Thyroid gland (tissue), 4 donors: ENCODE measurements around the gene GLOD4. TPM values are rescaled to one million over a fixed set of nuclear protein-coding genes. Genes with fewer than 3 reads are reported as not detected.

ENCODE experiments used
- DNase-seq, 2 donors: peaks; one replicate each; pipeline ENCODE4 v3.0.0-alpha.2; 2019
- H3K27ac ChIP-seq, 3 donors: fragments of 200-600 bp; sonication (generic); 1 replicate in 2 of 3; 2 replicates in 1 of 3; pipeline ENCODE4 v1.5.1; 2016 to 2019; ENCODE audit warnings: mild to moderate bottlenecking in 1 of 3, moderate library complexity in 1 of 3
- H3K27me3 ChIP-seq: fragments of 200-600 bp; sonication (generic); one replicate; pipeline ENCODE4 v1.5.1; 2019
- H3K36me3 ChIP-seq, 2 donors: fragments of 200-600 bp; sonication (generic); one replicate each; pipeline ENCODE4 v1.5.1; 2016 to 2019
- H3K4me1 ChIP-seq, 2 donors: fragments of 200-600 bp; sonication (generic); one replicate each; pipeline ENCODE4 v1.5.1; 2017 to 2019
- H3K4me3 ChIP-seq, 3 donors: fragments of 200-600 bp; sonication (generic); replicated peaks in 1 of 3; 1 replicate in 2 of 3; 2 replicates in 1 of 3; pipeline ENCODE4 v1.5.1; 2016; ENCODE audit warnings: mild to moderate bottlenecking in 1 of 3
- H3K9me3 ChIP-seq: fragments of 200-600 bp; sonication (generic); one replicate; pipeline ENCODE4 v1.5.1; 2017
- CTCF ChIP-seq, 6 experiments: fragments of 200-600 bp in 3 of 6; fragments of 450-650 bp in 3 of 6; sonication (generic) in 3 of 6; IDR thresholded peaks; one replicate each; pipeline ENCODE4 v1.5.1; 2016 to 2019; ENCODE audit warnings: antibody characterized with exemption in 6 of 6, mild to moderate bottlenecking in 2 of 6, inconsistent platforms in 1 of 6, moderate library complexity in 1 of 6
- POLR2A ChIP-seq, 2 donors: fragments of 450-650 bp; IDR thresholded peaks; one replicate each; pipeline ENCODE4 v1.6.1; 2017; ENCODE audit warnings: antibody characterized with exemption in 2 of 2, mild to moderate bottlenecking in 2 of 2, moderate library complexity in 1 of 2
- WGBS, 2 donors: methylation state at CpG; one replicate each; pipeline ENCODE4 v1.1.5; 2017; 5-methylcytosine and 5-hydroxymethylcytosine counted together
- intact Hi-C: fragments of 100-400 bp; cut with DNase I; formaldehyde crosslinking; loops from one replicate; pipeline ENCODE4 v1.15.1; 2023
- total RNA-seq, 4 donors: library from RNA; depleted of rRNA; stranded (reverse); fragments of >200 nt; gene quantifications; one replicate each; pipeline ENCODE4 v1.2.3, GENCODE V29; 2016

The GLOD4 gene
- total RNA-seq, 4 donors from 2014 or later = 48.9 to 94.6 (median 60.5) TPM

GRCh38 chr17:720706-721539 lies 61.2 kb downstream of the GLOD4 start:
- Histone ChIP-seq H3K4me3 (no peak overlapping the region), H3K36me3 (no peaks in the 10 kb centered on the region), H3K4me1 (peaks cover 0 to 16% of the 10 kb centered on the region in 2 donors), H3K9me3 (no peaks in the 10 kb centered on the region), H3K27ac (no peak overlapping the region), H3K27me3 (no peaks in the 10 kb centered on the region)
- no peak for TF ChIP-seq CTCF (IDR thresholded peaks at IDR 0.05)
- no peak for TF ChIP-seq POLR2A (IDR thresholded peaks at IDR 0.05)
- DNase-seq = no peak
- intact Hi-C loops = no loop called here
- 82 to 83% methylated on average over 13 of the region's 13 CpGs for WGBS, 2 donors

GRCh38 chr17:718075-718474 lies 64.0 kb downstream of the GLOD4 start:
- TF ChIP-seq CTCF (IDR thresholded peaks at IDR 0.05) (no peak), POLR2A (IDR thresholded peaks at IDR 0.05) (no peak)
- H3K9me3 ChIP-seq = no peaks in the 10 kb centered on the region
- peaks cover 11 to 32% of the 10 kb centered on the region in 2 donors for H3K4me1 ChIP-seq
- H3K27me3 ChIP-seq = no peaks in the 10 kb centered on the region
- no peak for DNase-seq
- H3K36me3 ChIP-seq = no peaks in the 10 kb centered on the region
- H3K27ac ChIP-seq = no peak overlapping the region
- WGBS, 2 donors = 96 to 97% methylated on average over 5 of the region's 5 CpGs
- intact Hi-C loops = no loop called here
- no peak overlapping the region for H3K4me3 ChIP-seq

Other genes with a start within 250 kb of the GLOD4 start
- gene VPS53, start 67.4 kb downstream of the GLOD4 start, total RNA-seq = 10 to 100 TPM; 39.8 to 55.9 (median 43.9) TPM
- 10 to 100 TPM in 3 of 4 donors, 1 to 10 TPM in 1; 9.0 to 13.7 (median 10.9) TPM for gene TLCD3A, start 49.7 kb downstream of the GLOD4 start, total RNA-seq
- 10 to 100 TPM; 28.5 to 34.8 (median 31.6) TPM for gene GEMIN4, start 30.0 kb downstream of the GLOD4 start, total RNA-seq
- gene MRM3, start 73 bp upstream of the GLOD4 start, total RNA-seq = 10 to 100 TPM; 14.6 to 22.9 (median 16.9) TPM
- gene NXN, start 197.5 kb upstream of the GLOD4 start, total RNA-seq = 10 to 100 TPM; 14.5 to 18.3 (median 17.2) TPM
- 10 to 100 TPM; 14.7 to 17.1 (median 14.9) TPM for gene TIMM22, start 214.8 kb upstream of the GLOD4 start, total RNA-seq